DND-41 (cell line): ENCODE data around the gene SNAP25.

Experiments
- CTCF ChIP-seq: IDR thresholded peaks from 2 replicates; pipeline ENCODE4 v1.5.1; 2012; ENCODE audit warnings: borderline replicate concordance, low read length, moderate library complexity, mild to moderate bottlenecking; ENCODE audit not compliant: poor library complexity, severe bottlenecking; ENCODE audit errors: extremely low read depth
- EZH2 ChIP-seq: IDR thresholded peaks from 3 replicates; pipeline ENCODE4 v1.6.1; 2012; ENCODE audit warnings: borderline replicate concordance, low read depth, mild to moderate bottlenecking, moderate library complexity, low read length, inconsistent platforms; ENCODE audit not compliant: severe bottlenecking

- TF ChIP-seq CTCF, result no peak
- TF ChIP-seq EZH2, result no peak
Observed at GRCh38 chr20:10260316-10260715, 41.7 kb downstream of the SNAP25 start.
